Measurements from ENCODE around the gene MTCL1. TPM values are rescaled to one million over a fixed set of nuclear protein-coding genes. Genes with fewer than 3 reads are reported as not detected.
A peak's percentile ranks its signal among the peaks of the same experiment; 100 is the strongest.

The MTCL1 gene
- total RNA-seq, 1 experiment from 2014 or later: 22.7 TPM

- no peaks in the 10 kb centered on the region for H3K36me3 ChIP-seq (ENCODE audit: control insufficient read depth in 1 of 2, insufficient read depth in 2 of 2, low read length in 2 of 2)
- ChIA-PET CTCF (no interaction called here), RAD21 (ENCODE audit: low non-redundant PET in 1 of 2, low total read pairs in 2 of 2, uncharacterized antibody in 2 of 2, unreplicated experiment in 2 of 2) (no interaction called here), POLR2A (no interaction called here)
- H4K20me1 ChIP-seq (ENCODE audit: insufficient read depth): no peaks in the 10 kb centered on the region
- DNase-seq (ENCODE audit: low read depth, low spot score) (no peak), ATAC-seq (no peak)
- no peaks in the 10 kb centered on the region for H3K79me2 ChIP-seq (ENCODE audit: insufficient read depth, low read length)
- no peak overlapping the region for H2AFZ ChIP-seq (ENCODE audit: low read depth, low read length, poor library complexity, severe bottlenecking)
- no peaks in the 10 kb centered on the region for H3K27me3 ChIP-seq (ENCODE audit: insufficient read depth, low read length)
- H3K27ac ChIP-seq (ENCODE audit: low read depth, low read length): peak overlapping the region; percentile 55; the same call in 1 of the 2 replicates
- no peaks in the 10 kb centered on the region for H3K9me3 ChIP-seq (ENCODE audit: control insufficient read depth in 1 of 2, insufficient read depth in 1 of 2, low read depth in 1 of 2, low read length in 2 of 2)
- H3K4me2 ChIP-seq (ENCODE audit: low read length): peak overlapping the region; percentile 48
- no peaks in the 10 kb centered on the region for H3K9me2 ChIP-seq (ENCODE audit: insufficient read depth)
- TF ChIP-seq SP1 (IDR thresholded peaks at IDR 0.05; ENCODE audit: low read depth): no peak
- intact Hi-C loops (cut with micrococcal nuclease): loop anchor here (10.0 kb wide), 1 partner anchor 100 kb away; no protein-coding TSS in a partner anchor
- no peak overlapping the region for H3K4me3 ChIP-seq (replicated peaks in 1 of 2; ENCODE audit: low read depth in 1 of 2, low read length in 2 of 2)
- BruUV-seq (replicated peaks): no TSS peak
- H3K9ac ChIP-seq (ENCODE audit: low read length): no peak overlapping the region
- H3K4me1 ChIP-seq (ENCODE audit: control insufficient read depth in 1 of 2, insufficient read depth in 2 of 2, low read length in 2 of 2): peaks cover 53 to 63% of the 10 kb centered on the region in 2 experiments
These were observed 89.6 kb downstream of the MTCL1 start for GRCh38 chr18:8794934-8795280.

GRCh38 chr18:8795586-8796325 lies 90.4 kb downstream of the MTCL1 start:
- Histone ChIP-seq H4K20me1 (ENCODE audit: insufficient read depth) (no peaks in the 10 kb centered on the region), H3K79me2 (ENCODE audit: insufficient read depth, low read length) (no peaks in the 10 kb centered on the region), H2AFZ (ENCODE audit: low read depth, low read length, poor library complexity, severe bottlenecking) (no peak overlapping the region), H3K4me1 (ENCODE audit: control insufficient read depth in 1 of 2, insufficient read depth in 2 of 2, low read length in 2 of 2) (peaks cover 60 to 71% of the 10 kb centered on the region in 2 experiments), H3K4me2 (ENCODE audit: low read length) (no peak overlapping the region), H3K36me3 (ENCODE audit: control insufficient read depth in 1 of 2, insufficient read depth in 2 of 2, low read length in 2 of 2) (no peaks in the 10 kb centered on the region), H3K9ac (ENCODE audit: low read length) (no peak overlapping the region), H3K4me3 (replicated peaks in 1 of 2; ENCODE audit: low read depth in 1 of 2, low read length in 2 of 2) (no peak overlapping the region), H3K9me2 (ENCODE audit: insufficient read depth) (no peaks in the 10 kb centered on the region), H3K27me3 (ENCODE audit: insufficient read depth, low read length) (no peaks in the 10 kb centered on the region), H3K9me3 (ENCODE audit: control insufficient read depth in 1 of 2, insufficient read depth in 1 of 2, low read depth in 1 of 2, low read length in 2 of 2) (no peaks in the 10 kb centered on the region), H3K27ac (ENCODE audit: low read depth, low read length) (no peak overlapping the region)
- intact Hi-C loops (cut with micrococcal nuclease): loop anchor here (10.0 kb wide), 1 partner anchor 101 kb away; no protein-coding TSS in a partner anchor
- ChIA-PET POLR2A (no interaction called here), RAD21 (ENCODE audit: low non-redundant PET in 1 of 2, low total read pairs in 2 of 2, uncharacterized antibody in 2 of 2, unreplicated experiment in 2 of 2) (no interaction called here), CTCF (no interaction called here)
- BruUV-seq (replicated peaks): no TSS peak
- DNase-seq (ENCODE audit: low read depth, low spot score): no peak
- no peak for ATAC-seq
- TF ChIP-seq ELF1 (IDR thresholded peaks at IDR 0.05; ENCODE audit: borderline replicate concordance, low read depth) (no peak), FOSL1 (IDR thresholded peaks at IDR 0.05; ENCODE audit: low read depth) (no peak), SP1 (IDR thresholded peaks at IDR 0.05; ENCODE audit: low read depth) (no peak), EZH2 (IDR thresholded peaks at IDR 0.05) (no peak), SRF (IDR thresholded peaks at IDR 0.05; ENCODE audit: low read depth) (no peak), POLR2A (IDR thresholded peaks at IDR 0.05; ENCODE audit: borderline replicate concordance, extremely low read depth, insufficient read depth, insufficient read length) (no peak), ZFX (IDR thresholded peaks at IDR 0.05) (no peak)

Measured in HCT116 (cell line).